Parathyroid adenoma (tissue), 2 donors: Measurements from ENCODE around the gene PSME1.
A peak's percentile ranks its signal among the peaks of the same experiment; 100 is the strongest.

Source experiments
- H2AFZ ChIP-seq: fragments of 300-600 bp; sonication (generic); one replicate; pipeline ENCODE4 v1.7.0; 2017; ENCODE audit warnings: antibody characterized with exemption, mild to moderate bottlenecking
- H3K27ac ChIP-seq: fragments of 300-600 bp; sonication (generic); one replicate; pipeline ENCODE4 v1.7.0; 2017
- H3K27me3 ChIP-seq: fragments of 300-600 bp; sonication (generic); one replicate; pipeline ENCODE4 v1.7.0; 2017; ENCODE audit warnings: low read length; ENCODE audit not compliant: control insufficient read depth, insufficient read depth
- H3K36me3 ChIP-seq: fragments of 300-600 bp; sonication (generic); one replicate; pipeline ENCODE4 v1.7.0; 2017; ENCODE audit warnings: low read length; ENCODE audit not compliant: control insufficient read depth, insufficient read depth
- H3K4me1 ChIP-seq: fragments of 300-600 bp; sonication (generic); one replicate; pipeline ENCODE4 v1.7.0; 2017; ENCODE audit warnings: control low read depth
- H3K4me2 ChIP-seq: fragments of 300-600 bp; sonication (generic); one replicate; pipeline ENCODE4 v1.7.0; 2017; ENCODE audit warnings: low read length
- H3K4me3 ChIP-seq: fragments of 300-600 bp; sonication (generic); one replicate; pipeline ENCODE4 v1.7.0; 2017; ENCODE audit warnings: low read depth, low read length
- H3K79me2 ChIP-seq: fragments of 300-600 bp; sonication (generic); one replicate; pipeline ENCODE4 v1.7.0; 2017; ENCODE audit warnings: control low read depth
- H3K9ac ChIP-seq: fragments of 300-600 bp; sonication (generic); one replicate; pipeline ENCODE4 v1.7.0; 2017; ENCODE audit warnings: mild to moderate bottlenecking
- H3K9me3 ChIP-seq: fragments of 300-600 bp; sonication (generic); one replicate; pipeline ENCODE4 v1.7.0; 2017; ENCODE audit warnings: low read length; ENCODE audit not compliant: control insufficient read depth
- CTCF ChIP-seq: fragments of 300-600 bp; sonication (generic); IDR thresholded peaks from one replicate; pipeline ENCODE4 v1.7.0; 2017; ENCODE audit warnings: antibody characterized with exemption, mild to moderate bottlenecking
- donor health status: primary hyperparathyroidism.

The PSME1 gene

GRCh38 chr14:24144451-24144850, 8.5 kb downstream of the PSME1 start:
- Histone ChIP-seq H2AFZ (no peak overlapping the region), H3K9me3 (no peaks in the 10 kb centered on the region), H3K4me2 (no peak overlapping the region), H3K9ac (no peak overlapping the region), H3K79me2 (peaks cover 13% of the 10 kb centered on the region), H3K27ac (no peak overlapping the region), H3K4me1 (peaks cover 15% of the 10 kb centered on the region), H3K36me3 (no peaks in the 10 kb centered on the region), H3K4me3 (no peak overlapping the region), H3K27me3 (no peaks in the 10 kb centered on the region)
- no peak for TF ChIP-seq CTCF

GRCh38 chr14:24145219-24145618, 9.2 kb downstream of the PSME1 start:
- peak overlapping the region; percentile 93 for H3K27ac ChIP-seq
- peaks cover 18% of the 10 kb centered on the region for H3K79me2 ChIP-seq
- no peaks in the 10 kb centered on the region for H3K9me3 ChIP-seq
- H3K36me3 ChIP-seq: no peaks in the 10 kb centered on the region
- TF ChIP-seq CTCF: no peak
- H2AFZ ChIP-seq: no peak overlapping the region
- no peak overlapping the region for H3K4me3 ChIP-seq
- peak overlapping the region; percentile 65 for H3K4me2 ChIP-seq
- H3K27me3 ChIP-seq: no peaks in the 10 kb centered on the region
- H3K4me1 ChIP-seq: peaks cover 14% of the 10 kb centered on the region
- no peak overlapping the region for H3K9ac ChIP-seq

GRCh38 chr14:24145690-24146452, 9.9 kb downstream of the PSME1 start:
- peak overlapping the region; percentile 30 for H3K9ac ChIP-seq
- peak overlapping the region; percentile 93 for H3K27ac ChIP-seq
- H3K4me1 ChIP-seq: peaks cover 14% of the 10 kb centered on the region
- peak overlapping the region; percentile 72 for H3K4me3 ChIP-seq
- H2AFZ ChIP-seq: peak overlapping the region; percentile 96
- no peaks in the 10 kb centered on the region for H3K36me3 ChIP-seq
- no peaks in the 10 kb centered on the region for H3K27me3 ChIP-seq
- TF ChIP-seq CTCF: no peak
- H3K9me3 ChIP-seq: no peaks in the 10 kb centered on the region
- H3K79me2 ChIP-seq: peaks cover 18% of the 10 kb centered on the region
- H3K4me2 ChIP-seq: peak overlapping the region; percentile 65

GRCh38 chr14:24146453-24146977, 10.5 kb downstream of the PSME1 start, which contains the start of gene PSME2:
PSME2 (minus strand) TSS chr14:24146610; CDS start chr14:24146581, 29 bp downstream.
- TF ChIP-seq CTCF: no peak
- Histone ChIP-seq H3K4me2 (peak within 1 kb of the TSS; percentile 89), H3K27me3 (no peaks in the 10 kb centered on the region), H3K4me1 (peaks cover 14% of the 10 kb centered on the region), H3K36me3 (no peaks in the 10 kb centered on the region), H3K27ac (peak within 1 kb of the TSS; percentile 93), H3K9ac (peak within 1 kb of the TSS; percentile 74), H3K4me3 (peak within 1 kb of the TSS; percentile 72), H3K79me2 (peaks cover 21% of the 10 kb centered on the region), H3K9me3 (no peaks in the 10 kb centered on the region), H2AFZ (peak within 1 kb of the TSS; percentile 96)
